Uterus (tissue), 2 donors: Measurements from ENCODE around the gene OR5M8.

Experiments used
- POLR2A ChIP-seq, 2 donors: fragments of 450-650 bp; IDR thresholded peaks; one replicate each; pipeline ENCODE4 v1.6.1; 2016; ENCODE audit warnings: antibody characterized with exemption in 2 of 2, mild to moderate bottlenecking in 1 of 2, moderate library complexity in 1 of 2
- TF ChIP-seq, protein P1 (sequence below), 4 experiments: fragments of 200-600 bp in 2 of 4; fragments of 450-650 bp in 2 of 4; sonication (generic) in 2 of 4; IDR thresholded peaks; one replicate each; pipeline ENCODE4 v1.5.1; 2016 to 2019; ENCODE audit warnings: antibody characterized with exemption in 4 of 4, mild to moderate bottlenecking in 2 of 4, moderate library complexity in 1 of 4

DNA sequence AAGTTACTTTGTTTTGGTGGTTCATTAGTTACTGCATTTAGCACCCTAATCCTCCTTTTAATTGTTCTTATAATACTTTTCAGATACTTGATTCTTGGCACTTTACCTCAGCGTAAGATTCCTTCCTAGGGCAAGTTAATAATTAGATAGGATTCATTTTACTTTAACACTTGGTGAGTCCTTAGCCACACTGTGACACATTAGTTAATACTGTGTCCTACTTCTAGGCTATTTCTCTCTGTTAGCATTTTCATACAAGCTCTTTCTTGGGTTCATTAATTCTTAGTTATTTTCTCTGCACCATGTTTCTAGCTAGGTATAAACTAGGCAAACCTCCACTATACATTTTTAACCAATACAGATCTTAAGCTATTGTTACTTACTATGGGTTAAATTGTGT, 34.1 kb downstream of the OR5M8 start:
- TF ChIP-seq, protein P1, sequence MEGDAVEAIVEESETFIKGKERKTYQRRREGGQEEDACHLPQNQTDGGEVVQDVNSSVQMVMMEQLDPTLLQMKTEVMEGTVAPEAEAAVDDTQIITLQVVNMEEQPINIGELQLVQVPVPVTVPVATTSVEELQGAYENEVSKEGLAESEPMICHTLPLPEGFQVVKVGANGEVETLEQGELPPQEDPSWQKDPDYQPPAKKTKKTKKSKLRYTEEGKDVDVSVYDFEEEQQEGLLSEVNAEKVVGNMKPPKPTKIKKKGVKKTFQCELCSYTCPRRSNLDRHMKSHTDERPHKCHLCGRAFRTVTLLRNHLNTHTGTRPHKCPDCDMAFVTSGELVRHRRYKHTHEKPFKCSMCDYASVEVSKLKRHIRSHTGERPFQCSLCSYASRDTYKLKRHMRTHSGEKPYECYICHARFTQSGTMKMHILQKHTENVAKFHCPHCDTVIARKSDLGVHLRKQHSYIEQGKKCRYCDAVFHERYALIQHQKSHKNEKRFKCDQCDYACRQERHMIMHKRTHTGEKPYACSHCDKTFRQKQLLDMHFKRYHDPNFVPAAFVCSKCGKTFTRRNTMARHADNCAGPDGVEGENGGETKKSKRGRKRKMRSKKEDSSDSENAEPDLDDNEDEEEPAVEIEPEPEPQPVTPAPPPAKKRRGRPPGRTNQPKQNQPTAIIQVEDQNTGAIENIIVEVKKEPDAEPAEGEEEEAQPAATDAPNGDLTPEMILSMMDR (IDR thresholded peaks at IDR 0.05) = no peak
- TF ChIP-seq POLR2A (IDR thresholded peaks at IDR 0.05) = no peak
